SK-N-SH treated with all-trans-retinoic acid at 6 μM for 48 hours (cell line): Measurements from ENCODE around the gene VAPA.

Experiments used
- ATAC-seq: fragments of 200-7000 bp; cut with Tn5 transposase; 3 replicates; pipeline ENCODE4 v1.9.1; 2020; ENCODE audit warnings: mild to moderate bottlenecking, moderate library complexity
- ARNTL ChIP-seq: fragments of 450-650 bp; formaldehyde crosslinking; IDR thresholded peaks from 2 replicates; pipeline ENCODE4 v1.5.0; 2020; ENCODE audit warnings: low read depth, mild to moderate bottlenecking, moderate library complexity, borderline replicate concordance
- BACH2 ChIP-seq: fragments of 250-450 bp; sonication (Bioruptor Pico); IDR thresholded peaks from 2 replicates; pipeline ENCODE4 v1.9.0; 2021; ENCODE audit warnings: mild to moderate bottlenecking, borderline replicate concordance
- CSDC2 ChIP-seq: fragments of 250-450 bp; sonication (Bioruptor Pico); IDR thresholded peaks from 2 replicates; pipeline ENCODE4 v1.5.0; 2020; ENCODE audit warnings: mild to moderate bottlenecking, moderate library complexity
- ESRRG ChIP-seq: fragments of 250-450 bp; sonication (Bioruptor Pico); IDR thresholded peaks from 2 replicates; pipeline ENCODE4 v1.6.1; 2021; ENCODE audit warnings: mild to moderate bottlenecking
- GLIS3 ChIP-seq: fragments of 250-450 bp; sonication (Bioruptor Pico); IDR thresholded peaks from 2 replicates; pipeline ENCODE4 v1.5.0; 2020; ENCODE audit warnings: mild to moderate bottlenecking, moderate library complexity
- ISL1 ChIP-seq: fragments of 250-450 bp; sonication (Bioruptor Pico); IDR thresholded peaks from 2 replicates; pipeline ENCODE4 v2.1.2; 2022; ENCODE audit warnings: mild to moderate bottlenecking, moderate library complexity
- OSR1 ChIP-seq: fragments of 250-450 bp; sonication (Bioruptor Pico); IDR thresholded peaks from 2 replicates; pipeline ENCODE4 v1.8.0; 2022; ENCODE audit warnings: moderate library complexity, mild to moderate bottlenecking, inconsistent platforms
- PPARA ChIP-seq: fragments of 250-450 bp; sonication (Bioruptor Pico); IDR thresholded peaks from 2 replicates; pipeline ENCODE4 v1.5.0; 2020; ENCODE audit warnings: mild to moderate bottlenecking, borderline replicate concordance
- RARB ChIP-seq: fragments of 250-450 bp; sonication (Bioruptor Pico); IDR thresholded peaks from 2 replicates; pipeline ENCODE4 v1.8.0; 2021; ENCODE audit warnings: mild to moderate bottlenecking, moderate library complexity
- SNAI2 ChIP-seq: fragments of 250-450 bp; sonication (Bioruptor Pico); IDR thresholded peaks from 2 replicates; pipeline ENCODE4 v1.5.0; 2020; ENCODE audit warnings: mild to moderate bottlenecking, moderate library complexity
- TCF4 ChIP-seq: fragments of 250-450 bp; sonication (Bioruptor Pico); IDR thresholded peaks from 2 replicates; pipeline ENCODE4 v1.8.0; 2021; ENCODE audit warnings: mild to moderate bottlenecking, moderate library complexity, borderline replicate concordance
- TOX ChIP-seq: fragments of 250-450 bp; sonication (Bioruptor Pico); IDR thresholded peaks from 2 replicates; pipeline ENCODE4 v1.8.0; 2021; ENCODE audit warnings: mild to moderate bottlenecking, moderate library complexity, borderline replicate concordance
- ZC3H10 ChIP-seq: fragments of 250-450 bp; sonication (Bioruptor Pico); IDR thresholded peaks from 2 replicates; pipeline ENCODE4 v1.5.1; 2021; ENCODE audit warnings: mild to moderate bottlenecking, moderate library complexity
- ZFP3 ChIP-seq: fragments of 250-450 bp; sonication (Bioruptor Pico); IDR thresholded peaks from 2 replicates; pipeline ENCODE4 v1.5.0; 2020; ENCODE audit warnings: mild to moderate bottlenecking, moderate library complexity
- ZFP30 ChIP-seq: fragments of 450-650 bp; formaldehyde crosslinking; IDR thresholded peaks from 2 replicates; pipeline ENCODE4 v1.5.0; 2022; ENCODE audit warnings: mild to moderate bottlenecking, moderate library complexity
- ZNF565 ChIP-seq: fragments of 450-650 bp; formaldehyde crosslinking; conservative IDR thresholded peaks from 2 replicates; pipeline ENCODE4 v1.5.0; 2020; ENCODE audit warnings: low read depth, mild to moderate bottlenecking, moderate library complexity
- ZNF70 ChIP-seq: fragments of 450-650 bp; formaldehyde crosslinking; IDR thresholded peaks from 2 replicates; pipeline ENCODE4 v1.5.0; 2020; ENCODE audit warnings: mild to moderate bottlenecking, moderate library complexity
- ZNF8 ChIP-seq: fragments of 450-650 bp; formaldehyde crosslinking; IDR thresholded peaks from 2 replicates; pipeline ENCODE4 v1.5.0; 2020; ENCODE audit warnings: mild to moderate bottlenecking, moderate library complexity
- TF ChIP-seq, protein P1 (sequence below): fragments of 250-450 bp; sonication (Bioruptor Pico); IDR thresholded peaks from 2 replicates; pipeline ENCODE4 v1.5.1; 2021; ENCODE audit warnings: mild to moderate bottlenecking, moderate library complexity
- TF ChIP-seq, protein P2 (sequence below): fragments of 250-450 bp; sonication (Bioruptor Pico); IDR thresholded peaks from 2 replicates; pipeline ENCODE4 v1.5.0; 2020; ENCODE audit warnings: mild to moderate bottlenecking, moderate library complexity
- TF ChIP-seq, protein P3 (sequence below): fragments of 250-450 bp; sonication (Bioruptor Pico); IDR thresholded peaks from 2 replicates; pipeline ENCODE4 v1.8.0; 2020; ENCODE audit warnings: mild to moderate bottlenecking, moderate library complexity, borderline replicate concordance
- TF ChIP-seq, protein P4 (sequence below): fragments of 250-450 bp; sonication (Bioruptor Pico); IDR thresholded peaks from 2 replicates; pipeline ENCODE4 v1.5.1; 2020; ENCODE audit warnings: low read depth, mild to moderate bottlenecking, moderate library complexity

Gene VAPA

DNA sequence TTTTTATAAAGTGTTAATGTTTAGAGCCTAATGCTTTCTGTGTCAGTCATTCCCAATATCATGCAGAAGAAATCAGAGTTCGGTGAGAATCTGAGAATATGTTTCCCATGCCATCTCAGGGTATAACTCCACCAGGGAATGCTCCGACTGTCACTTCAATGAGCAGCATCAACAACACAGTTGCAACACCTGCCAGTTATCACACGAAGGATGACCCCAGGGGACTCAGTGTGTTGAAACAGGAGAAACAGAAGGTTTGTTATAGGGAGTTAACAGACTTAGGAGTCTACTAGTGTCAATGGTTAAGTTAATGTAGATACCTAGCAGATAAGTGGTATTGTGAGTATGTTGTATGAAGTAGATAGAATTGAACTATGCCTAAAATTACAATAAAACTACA lies 31.0 kb downstream of the VAPA start:
- TF ChIP-seq RARB (CRISPR knock-in tag), result no peak
- TF ChIP-seq TOX (CRISPR knock-in tag), result no peak
- TF ChIP-seq, protein P1, sequence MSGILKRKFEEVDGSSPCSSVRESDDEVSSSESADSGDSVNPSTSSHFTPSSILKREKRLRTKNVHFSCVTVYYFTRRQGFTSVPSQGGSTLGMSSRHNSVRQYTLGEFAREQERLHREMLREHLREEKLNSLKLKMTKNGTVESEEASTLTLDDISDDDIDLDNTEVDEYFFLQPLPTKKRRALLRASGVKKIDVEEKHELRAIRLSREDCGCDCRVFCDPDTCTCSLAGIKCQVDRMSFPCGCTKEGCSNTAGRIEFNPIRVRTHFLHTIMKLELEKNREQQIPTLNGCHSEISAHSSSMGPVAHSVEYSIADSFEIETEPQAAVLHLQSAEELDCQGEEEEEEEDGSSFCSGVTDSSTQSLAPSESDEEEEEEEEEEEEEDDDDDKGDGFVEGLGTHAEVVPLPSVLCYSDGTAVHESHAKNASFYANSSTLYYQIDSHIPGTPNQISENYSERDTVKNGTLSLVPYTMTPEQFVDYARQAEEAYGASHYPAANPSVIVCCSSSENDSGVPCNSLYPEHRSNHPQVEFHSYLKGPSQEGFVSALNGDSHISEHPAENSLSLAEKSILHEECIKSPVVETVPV (CRISPR knock-in tag), result no peak
- no peak for ATAC-seq

DNA sequence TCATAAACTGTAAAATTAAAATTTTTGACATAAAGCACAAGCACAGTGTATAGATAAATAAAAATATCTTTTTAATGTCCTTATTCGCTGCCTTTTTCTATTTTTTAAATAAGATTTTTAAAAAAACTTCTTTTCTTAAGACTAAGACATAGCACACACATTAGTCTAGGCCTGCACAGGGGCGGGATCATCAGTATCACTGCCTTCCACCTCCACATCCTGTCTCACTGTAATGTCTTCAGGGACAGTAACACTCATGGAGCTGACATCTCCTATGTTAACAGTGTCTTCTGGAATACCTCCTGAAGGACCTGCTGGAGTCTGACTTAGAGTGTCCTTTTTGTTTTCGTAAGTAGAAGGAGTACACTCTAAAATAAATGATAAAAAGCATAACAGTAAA lies 33.0 kb downstream of the VAPA start:
- ATAC-seq, result no peak

DNA sequence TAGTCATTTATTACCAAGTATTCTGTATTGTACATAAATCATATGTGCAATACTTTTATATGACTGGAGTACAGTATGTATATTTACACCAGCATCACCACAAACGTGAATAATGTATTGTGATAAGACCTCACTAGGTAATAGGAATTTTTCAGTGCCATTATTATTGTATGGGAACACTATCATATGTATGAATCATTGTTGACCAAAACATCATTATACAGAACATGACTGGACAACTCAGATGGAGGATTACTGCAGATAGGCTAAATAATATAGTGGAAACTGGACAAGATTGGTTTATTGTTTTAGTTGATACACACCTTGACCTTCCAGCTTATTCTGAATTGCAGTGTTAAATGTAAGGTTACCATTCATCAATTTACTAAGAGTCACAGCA lies 33.4 kb downstream of the VAPA start:
- no peak for ATAC-seq
- TF ChIP-seq PPARA (CRISPR knock-in tag) (no peak), RARB (CRISPR knock-in tag) (no peak), TOX (CRISPR knock-in tag) (no peak), OSR1 (CRISPR knock-in tag) (no peak), TCF4 (CRISPR knock-in tag) (no peak)
- TF ChIP-seq, protein P2, sequence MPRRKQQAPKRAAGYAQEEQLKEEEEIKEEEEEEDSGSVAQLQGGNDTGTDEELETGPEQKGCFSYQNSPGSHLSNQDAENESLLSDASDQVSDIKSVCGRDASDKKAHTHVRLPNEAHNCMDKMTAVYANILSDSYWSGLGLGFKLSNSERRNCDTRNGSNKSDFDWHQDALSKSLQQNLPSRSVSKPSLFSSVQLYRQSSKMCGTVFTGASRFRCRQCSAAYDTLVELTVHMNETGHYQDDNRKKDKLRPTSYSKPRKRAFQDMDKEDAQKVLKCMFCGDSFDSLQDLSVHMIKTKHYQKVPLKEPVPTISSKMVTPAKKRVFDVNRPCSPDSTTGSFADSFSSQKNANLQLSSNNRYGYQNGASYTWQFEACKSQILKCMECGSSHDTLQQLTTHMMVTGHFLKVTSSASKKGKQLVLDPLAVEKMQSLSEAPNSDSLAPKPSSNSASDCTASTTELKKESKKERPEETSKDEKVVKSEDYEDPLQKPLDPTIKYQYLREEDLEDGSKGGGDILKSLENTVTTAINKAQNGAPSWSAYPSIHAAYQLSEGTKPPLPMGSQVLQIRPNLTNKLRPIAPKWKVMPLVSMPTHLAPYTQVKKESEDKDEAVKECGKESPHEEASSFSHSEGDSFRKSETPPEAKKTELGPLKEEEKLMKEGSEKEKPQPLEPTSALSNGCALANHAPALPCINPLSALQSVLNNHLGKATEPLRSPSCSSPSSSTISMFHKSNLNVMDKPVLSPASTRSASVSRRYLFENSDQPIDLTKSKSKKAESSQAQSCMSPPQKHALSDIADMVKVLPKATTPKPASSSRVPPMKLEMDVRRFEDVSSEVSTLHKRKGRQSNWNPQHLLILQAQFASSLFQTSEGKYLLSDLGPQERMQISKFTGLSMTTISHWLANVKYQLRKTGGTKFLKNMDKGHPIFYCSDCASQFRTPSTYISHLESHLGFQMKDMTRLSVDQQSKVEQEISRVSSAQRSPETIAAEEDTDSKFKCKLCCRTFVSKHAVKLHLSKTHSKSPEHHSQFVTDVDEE (CRISPR knock-in tag), result no peak
- TF ChIP-seq, protein P1 (CRISPR knock-in tag), result no peak
- TF ChIP-seq, protein P3, sequence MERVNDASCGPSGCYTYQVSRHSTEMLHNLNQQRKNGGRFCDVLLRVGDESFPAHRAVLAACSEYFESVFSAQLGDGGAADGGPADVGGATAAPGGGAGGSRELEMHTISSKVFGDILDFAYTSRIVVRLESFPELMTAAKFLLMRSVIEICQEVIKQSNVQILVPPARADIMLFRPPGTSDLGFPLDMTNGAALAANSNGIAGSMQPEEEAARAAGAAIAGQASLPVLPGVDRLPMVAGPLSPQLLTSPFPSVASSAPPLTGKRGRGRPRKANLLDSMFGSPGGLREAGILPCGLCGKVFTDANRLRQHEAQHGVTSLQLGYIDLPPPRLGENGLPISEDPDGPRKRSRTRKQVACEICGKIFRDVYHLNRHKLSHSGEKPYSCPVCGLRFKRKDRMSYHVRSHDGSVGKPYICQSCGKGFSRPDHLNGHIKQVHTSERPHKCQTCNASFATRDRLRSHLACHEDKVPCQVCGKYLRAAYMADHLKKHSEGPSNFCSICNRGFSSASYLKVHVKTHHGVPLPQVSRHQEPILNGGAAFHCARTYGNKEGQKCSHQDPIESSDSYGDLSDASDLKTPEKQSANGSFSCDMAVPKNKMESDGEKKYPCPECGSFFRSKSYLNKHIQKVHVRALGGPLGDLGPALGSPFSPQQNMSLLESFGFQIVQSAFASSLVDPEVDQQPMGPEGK (CRISPR knock-in tag), result no peak

More for the DNA sequence above, 33.0 kb downstream of the VAPA start:
- no peak for TF ChIP-seq RARB (CRISPR knock-in tag)
- no peak for TF ChIP-seq TCF4 (CRISPR knock-in tag)
- TF ChIP-seq ZFP3, result no peak
- TF ChIP-seq CSDC2, result no peak
- no peak for TF ChIP-seq ARNTL (CRISPR knock-in tag)
- no peak for TF ChIP-seq ZFP30 (CRISPR knock-in tag)
- TF ChIP-seq ZNF70 (CRISPR knock-in tag), result no peak
- TF ChIP-seq, protein P3 (CRISPR knock-in tag), result no peak
- TF ChIP-seq BACH2 (CRISPR knock-in tag), result no peak
- no peak for TF ChIP-seq ISL1 (CRISPR knock-in tag)
- TF ChIP-seq SNAI2 (CRISPR knock-in tag), result no peak
- TF ChIP-seq ZNF8 (CRISPR knock-in tag), result no peak
- no peak for TF ChIP-seq PPARA (CRISPR knock-in tag)
- TF ChIP-seq, protein P2 (CRISPR knock-in tag), result no peak
- TF ChIP-seq ZC3H10 (CRISPR knock-in tag), result no peak
- TF ChIP-seq, protein P1 (CRISPR knock-in tag), result no peak
- TF ChIP-seq, protein P4, sequence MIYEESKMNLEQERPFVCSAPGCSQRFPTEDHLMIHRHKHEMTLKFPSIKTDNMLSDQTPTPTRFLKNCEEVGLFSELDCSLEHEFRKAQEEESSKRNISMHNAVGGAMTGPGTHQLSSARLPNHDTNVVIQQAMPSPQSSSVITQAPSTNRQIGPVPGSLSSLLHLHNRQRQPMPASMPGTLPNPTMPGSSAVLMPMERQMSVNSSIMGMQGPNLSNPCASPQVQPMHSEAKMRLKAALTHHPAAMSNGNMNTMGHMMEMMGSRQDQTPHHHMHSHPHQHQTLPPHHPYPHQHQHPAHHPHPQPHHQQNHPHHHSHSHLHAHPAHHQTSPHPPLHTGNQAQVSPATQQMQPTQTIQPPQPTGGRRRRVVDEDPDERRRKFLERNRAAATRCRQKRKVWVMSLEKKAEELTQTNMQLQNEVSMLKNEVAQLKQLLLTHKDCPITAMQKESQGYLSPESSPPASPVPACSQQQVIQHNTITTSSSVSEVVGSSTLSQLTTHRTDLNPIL (CRISPR knock-in tag), result no peak
- TF ChIP-seq ESRRG, result no peak
- TF ChIP-seq ZNF565, result no peak
- no peak for TF ChIP-seq GLIS3
